Subcutaneous abdominal adipose tissue (tissue), 5 donors: ENCODE data around the gene VSTM4.

Source experiments
- H3K27ac ChIP-seq: one replicate; pipeline ENCODE4 v1.7.0; 2013; ENCODE audit warnings: low read depth, mild to moderate bottlenecking, inconsistent platforms, low read length, moderate library complexity
- H3K27me3 ChIP-seq, 5 donors: one replicate each; pipeline ENCODE4 v1.7.0; 2013; ENCODE audit warnings: low read length in 5 of 5, inconsistent platforms in 1 of 5; ENCODE audit not compliant: control insufficient read depth in 5 of 5, insufficient read depth in 4 of 5
- H3K36me3 ChIP-seq, 5 donors: one replicate each; pipeline ENCODE4 v1.7.0; 2013; ENCODE audit warnings: low read length in 5 of 5; ENCODE audit not compliant: control insufficient read depth in 5 of 5, insufficient read depth in 5 of 5
- H3K4me1 ChIP-seq, 5 donors: one replicate each; pipeline ENCODE4 v1.7.0; 2013; ENCODE audit warnings: low read length in 5 of 5, mild to moderate bottlenecking in 3 of 5, moderate library complexity in 1 of 5; ENCODE audit not compliant: control insufficient read depth in 5 of 5, insufficient read depth in 5 of 5
- H3K4me3 ChIP-seq, 5 donors: one replicate each; pipeline ENCODE4 v1.7.0; 2013; ENCODE audit warnings: low read length in 5 of 5, low read depth in 1 of 5
- H3K9ac ChIP-seq, 5 donors: one replicate each; pipeline ENCODE4 v1.7.0; 2013; ENCODE audit warnings: low read length in 5 of 5, mild to moderate bottlenecking in 4 of 5, moderate library complexity in 3 of 5
- H3K9me3 ChIP-seq, 5 donors: one replicate each; pipeline ENCODE4 v1.7.0; 2013; ENCODE audit warnings: low read length in 5 of 5; ENCODE audit not compliant: control insufficient read depth in 5 of 5
- donor health status: healthy.
- donor health status: healthy.
- donor health status: healthy.
- donor health status: healthy.
- donor health status: healthy.

VSTM4 gene

DNA sequence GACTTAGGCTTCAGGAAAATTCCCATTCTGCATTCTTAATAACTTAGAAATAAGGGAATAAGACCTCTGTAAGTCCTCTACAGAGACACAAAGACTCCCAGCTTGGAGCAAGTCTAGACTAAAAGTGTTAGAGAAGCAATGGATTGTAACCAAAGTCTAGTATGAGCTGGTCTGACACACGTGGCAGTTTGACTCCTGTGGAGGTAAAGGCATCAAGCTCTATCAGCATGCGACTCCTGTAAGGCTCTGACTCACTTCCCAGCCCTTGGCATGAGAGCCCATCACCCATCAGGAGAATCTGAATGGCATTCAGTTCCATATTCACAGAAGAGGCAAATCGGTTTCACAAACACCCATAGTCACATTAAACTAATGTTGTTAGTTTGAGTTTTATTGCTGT is 4.4 kb upstream of the VSTM4 start:
- no peaks in the 10 kb centered on the region for H3K36me3 ChIP-seq

GRCh38 chr10:49118430-49119074 is 3.2 kb upstream of the VSTM4 start:
- no peaks in the 10 kb centered on the region for H3K27me3 ChIP-seq
- H3K36me3 ChIP-seq: no peaks in the 10 kb centered on the region
- peaks cover 3 to 30% (median 28%) of the 10 kb centered on the region in 5 donors for H3K4me1 ChIP-seq
- no peak overlapping the region for H3K27ac ChIP-seq
- H3K4me3 ChIP-seq: no peak overlapping the region
- no peak overlapping the region for H3K9ac ChIP-seq
- H3K9me3 ChIP-seq: no peaks in the 10 kb centered on the region

More for the DNA sequence above, 4.4 kb upstream of the VSTM4 start:
- Histone ChIP-seq H3K9me3 (no peaks in the 10 kb centered on the region), H3K4me1 (peaks cover 0 to 18% (median 17%) of the 10 kb centered on the region in 5 donors), H3K27me3 (no peaks in the 10 kb centered on the region), H3K9ac (no peak overlapping the region), H3K4me3 (no peak overlapping the region), H3K27ac (no peak overlapping the region)

DNA sequence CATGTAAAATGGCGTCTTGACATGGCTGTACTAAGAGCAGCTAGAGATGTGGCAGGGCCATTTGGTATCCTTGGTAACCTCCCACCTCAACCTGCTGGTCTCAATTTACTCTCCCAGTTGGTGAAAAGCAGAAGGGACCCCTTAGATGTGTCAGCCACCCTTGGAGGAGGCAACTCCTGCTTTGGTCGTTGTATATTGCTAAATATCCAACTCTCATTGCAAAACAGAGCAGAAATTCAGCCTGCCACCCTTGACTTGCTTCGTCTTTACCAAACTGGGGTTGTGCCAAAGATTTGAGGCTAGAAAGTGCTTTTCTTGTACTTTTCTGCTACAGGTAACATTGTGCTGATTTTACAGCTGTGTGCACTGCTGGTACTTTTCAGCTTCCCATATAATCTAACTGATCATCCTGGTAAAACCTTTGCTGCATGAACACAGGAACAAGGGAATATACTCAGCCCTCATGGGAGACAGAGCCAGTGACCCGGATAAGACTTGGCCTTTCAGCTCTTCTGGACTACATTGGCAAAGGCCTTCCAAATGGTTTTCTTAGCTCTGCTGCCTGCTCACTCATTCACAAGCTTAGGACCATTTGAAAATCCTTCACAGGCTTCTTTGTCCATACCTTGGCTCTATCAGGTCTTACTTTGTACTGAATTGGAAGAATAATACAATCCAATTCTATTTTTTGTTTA is 2.2 kb upstream of the VSTM4 start:
- Histone ChIP-seq H3K9me3 (no peaks in the 10 kb centered on the region), H3K4me1 (peaks cover 3 to 37% (median 37%) of the 10 kb centered on the region in 5 donors), H3K27ac (no peak overlapping the region), H3K36me3 (no peaks in the 10 kb centered on the region), H3K4me3 (no peak overlapping the region), H3K9ac (no peak overlapping the region), H3K27me3 (no peaks in the 10 kb centered on the region)

GRCh38 chr10:49116509-49117375 is 1.4 kb upstream of the VSTM4 start:
- Histone ChIP-seq H3K9ac (no peak overlapping the region), H3K4me3 (no peak overlapping the region), H3K9me3 (no peaks in the 10 kb centered on the region), H3K4me1 (peaks cover 3 to 45% (median 44%) of the 10 kb centered on the region in 5 donors), H3K27me3 (no peaks in the 10 kb centered on the region), H3K36me3 (no peaks in the 10 kb centered on the region), H3K27ac (no peak overlapping the region)

- H3K9ac ChIP-seq: peak overlapping the region in 1 of 5 donors; percentile 38
- H3K4me1 ChIP-seq: peaks cover 3 to 53% (median 48%) of the 10 kb centered on the region in 5 donors
- peak overlapping the region in 3 of 5 donors; percentile 47 to 58 (median 56) for H3K4me3 ChIP-seq
- H3K27me3 ChIP-seq: no peaks in the 10 kb centered on the region
- H3K9me3 ChIP-seq: no peaks in the 10 kb centered on the region
- no peak overlapping the region for H3K27ac ChIP-seq
- no peaks in the 10 kb centered on the region for H3K36me3 ChIP-seq
These were observed 630 bp upstream of the VSTM4 start for GRCh38 chr10:49115796-49116508.

- Histone ChIP-seq H3K4me3 (peak overlapping the region; percentile 77 to 87 (median 82)), H3K9ac (peak overlapping the region; percentile 7 to 84 (median 66)), H3K36me3 (no peaks in the 10 kb centered on the region), H3K9me3 (no peaks in the 10 kb centered on the region), H3K4me1 (peaks cover 9 to 66% (median 58%) of the 10 kb centered on the region in 5 donors), H3K27me3 (no peaks in the 10 kb centered on the region), H3K27ac (peak overlapping the region; percentile 35)
These were observed 656 bp downstream of the VSTM4 start for GRCh38 chr10:49114718-49115014.

- Histone ChIP-seq H3K9ac (peak overlapping the region in 2 of 5 donors; percentile 8 to 84), H3K27me3 (no peaks in the 10 kb centered on the region), H3K27ac (no peak overlapping the region), H3K4me3 (peak overlapping the region; percentile 23 to 86 (median 77)), H3K4me1 (peaks cover 10 to 68% (median 63%) of the 10 kb centered on the region in 5 donors), H3K36me3 (no peaks in the 10 kb centered on the region), H3K9me3 (no peaks in the 10 kb centered on the region)
These were observed 1.6 kb downstream of the VSTM4 start for GRCh38 chr10:49113741-49114141.

GRCh38 chr10:49112851-49113250 is 2.5 kb downstream of the VSTM4 start:
- H3K9me3 ChIP-seq: no peaks in the 10 kb centered on the region
- H3K4me1 ChIP-seq: peaks cover 10 to 68% (median 65%) of the 10 kb centered on the region in 5 donors
- no peak overlapping the region for H3K27ac ChIP-seq
- no peaks in the 10 kb centered on the region for H3K27me3 ChIP-seq
- peak overlapping the region in 2 of 5 donors; percentile 12 to 21 for H3K9ac ChIP-seq
- peak overlapping the region in 1 of 5 donors; percentile 7 for H3K4me3 ChIP-seq
- H3K36me3 ChIP-seq: no peaks in the 10 kb centered on the region

DNA sequence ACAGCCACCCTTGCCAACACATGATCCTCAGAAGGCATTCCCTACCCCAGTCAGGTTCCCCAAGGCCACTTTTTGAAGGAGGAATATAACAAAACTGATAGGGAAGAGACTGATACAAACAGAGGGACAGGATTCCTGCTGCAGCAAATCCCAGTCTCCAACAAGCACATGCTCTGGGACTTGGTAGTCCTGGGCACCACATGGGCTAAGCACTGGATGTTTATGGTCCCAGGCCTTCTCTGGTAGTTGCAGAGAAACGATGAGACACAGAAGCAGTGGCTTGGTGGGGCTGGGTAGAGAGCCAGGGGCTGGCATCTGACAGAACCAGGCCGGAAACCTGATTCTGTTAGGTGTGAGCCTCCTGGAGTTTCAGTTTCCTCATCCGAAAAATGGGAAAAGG is 3.2 kb downstream of the VSTM4 start:
- peaks cover 10 to 64% (median 61%) of the 10 kb centered on the region in 5 donors for H3K4me1 ChIP-seq
- no peak overlapping the region for H3K27ac ChIP-seq
- no peaks in the 10 kb centered on the region for H3K27me3 ChIP-seq

More for the DNA sequence above, 3.2 kb downstream of the VSTM4 start:
- Histone ChIP-seq H3K9ac (no peak overlapping the region), H3K9me3 (no peaks in the 10 kb centered on the region), H3K36me3 (peaks cover 0 to 6% (median 3%) of the 10 kb centered on the region in 5 donors), H3K4me3 (no peak overlapping the region)
